Measurements from ENCODE around the gene KIF15. TPM values are rescaled to one million over a fixed set of nuclear protein-coding genes. Genes with fewer than 3 reads are reported as not detected.

Gene KIF15
- total RNA-seq: 5.5 and 9.9 TPM in 2 replicates

GRCh38 chr3:44761424-44762169 is at the start of gene KIF15, which contains the start of gene KIAA1143:
KIF15 (plus strand) TSS chr3:44761794; CDS start chr3:44761866, 72 bp downstream.
KIAA1143 (minus strand) TSS chr3:44761619; CDS start chr3:44761602, 17 bp downstream.
- H3K4me3 ChIP-seq (ENCODE audit: low read depth, low read length): peak within 1 kb of the TSS; percentile 91
- no peak for TF ChIP-seq CTCF (IDR thresholded peaks at IDR 0.05; ENCODE audit: insufficient read depth, low read depth, low read length)
- peak; percentile 96 for DNase-seq (ENCODE audit: low read depth)

- peak within 1 kb of the TSS; percentile 91 for H3K4me3 ChIP-seq (ENCODE audit: low read depth, low read length)
- TF ChIP-seq CTCF (IDR thresholded peaks at IDR 0.05; ENCODE audit: insufficient read depth, low read depth, low read length): peak; percentile 41
- peak; percentile 87 for DNase-seq (ENCODE audit: low read depth)
Measured at GRCh38 chr3:44712455-44713075, 49.0 kb upstream of the KIF15 start, which contains the start of gene ZNF502. ZNF502 (plus strand) TSS chr3:44712660; CDS start chr3:44720262, 7,602 bp downstream.

- no peak for TF ChIP-seq CTCF (IDR thresholded peaks at IDR 0.05; ENCODE audit: insufficient read depth, low read depth, low read length)
- DNase-seq (ENCODE audit: low read depth): peak; percentile 11
- H3K4me3 ChIP-seq (ENCODE audit: low read depth, low read length): no peak overlapping the region
Measured at GRCh38 chr3:44721231-44722102, 40.1 kb upstream of the KIF15 start.

- DNase-seq (ENCODE audit: low read depth): no peak
- no peak overlapping the region for H3K4me3 ChIP-seq (ENCODE audit: low read depth, low read length)
- TF ChIP-seq CTCF (IDR thresholded peaks at IDR 0.05; ENCODE audit: insufficient read depth, low read depth, low read length): no peak
Measured at GRCh38 chr3:44722103-44722401, 39.5 kb upstream of the KIF15 start.

- DNase-seq (ENCODE audit: low read depth): peak; percentile 96
- no peak for TF ChIP-seq CTCF (IDR thresholded peaks at IDR 0.05; ENCODE audit: insufficient read depth, low read depth, low read length)
- H3K4me3 ChIP-seq (ENCODE audit: low read depth, low read length): peak within 1 kb of the TSS; percentile 91
Measured at GRCh38 chr3:44729384-44729910, 32.1 kb upstream of the KIF15 start, which contains the start of gene ZNF501. ZNF501 (plus strand) TSS chr3:44729635; CDS start chr3:44734422, 4,787 bp downstream.

- DNase-seq (ENCODE audit: low read depth): no peak
- TF ChIP-seq CTCF (IDR thresholded peaks at IDR 0.05; ENCODE audit: insufficient read depth, low read depth, low read length): no peak
- no peak overlapping the region for H3K4me3 ChIP-seq (ENCODE audit: low read depth, low read length)
Measured at GRCh38 chr3:44734646-44735168, 26.9 kb upstream of the KIF15 start.

Data from fibroblast of villous mesenchyme (primary cell).